GM19397 (cell line): ENCODE data around the gene DRAM1.
"Not testable (repeated sequence)": the region's sequence is repeated elsewhere in the genome, so short reads cannot be mapped to it uniquely, and the experiment has no call there.

ENCODE experiments used
- ATAC-seq: cut with Tn5 transposase; IDR thresholded peaks from one replicate; pipeline ENCODE4 v1.9.1; 2021; ENCODE audit warnings: mild to moderate bottlenecking, moderate library complexity; ENCODE audit not compliant: unreplicated experiment

The DRAM1 gene

DNA sequence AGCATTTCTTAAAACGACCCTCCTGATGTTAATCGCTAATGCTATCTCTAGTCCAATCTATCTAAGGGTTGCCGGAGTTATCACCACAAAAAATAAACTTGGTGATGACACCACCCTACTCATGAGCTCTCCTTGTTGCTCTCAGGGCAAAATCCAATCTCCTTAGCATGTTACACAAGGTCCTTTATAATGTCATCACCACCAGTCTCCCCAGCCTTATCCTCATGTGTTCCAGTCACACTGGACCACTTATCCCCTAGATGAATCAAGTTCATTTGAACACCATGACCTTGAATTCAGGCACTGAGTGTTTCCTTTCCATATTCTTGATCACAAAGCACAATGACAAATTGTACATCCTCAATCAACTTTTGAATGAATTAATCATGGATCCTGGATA, 19.0 kb upstream of the DRAM1 start:
- ATAC-seq, result no peak

DNA sequence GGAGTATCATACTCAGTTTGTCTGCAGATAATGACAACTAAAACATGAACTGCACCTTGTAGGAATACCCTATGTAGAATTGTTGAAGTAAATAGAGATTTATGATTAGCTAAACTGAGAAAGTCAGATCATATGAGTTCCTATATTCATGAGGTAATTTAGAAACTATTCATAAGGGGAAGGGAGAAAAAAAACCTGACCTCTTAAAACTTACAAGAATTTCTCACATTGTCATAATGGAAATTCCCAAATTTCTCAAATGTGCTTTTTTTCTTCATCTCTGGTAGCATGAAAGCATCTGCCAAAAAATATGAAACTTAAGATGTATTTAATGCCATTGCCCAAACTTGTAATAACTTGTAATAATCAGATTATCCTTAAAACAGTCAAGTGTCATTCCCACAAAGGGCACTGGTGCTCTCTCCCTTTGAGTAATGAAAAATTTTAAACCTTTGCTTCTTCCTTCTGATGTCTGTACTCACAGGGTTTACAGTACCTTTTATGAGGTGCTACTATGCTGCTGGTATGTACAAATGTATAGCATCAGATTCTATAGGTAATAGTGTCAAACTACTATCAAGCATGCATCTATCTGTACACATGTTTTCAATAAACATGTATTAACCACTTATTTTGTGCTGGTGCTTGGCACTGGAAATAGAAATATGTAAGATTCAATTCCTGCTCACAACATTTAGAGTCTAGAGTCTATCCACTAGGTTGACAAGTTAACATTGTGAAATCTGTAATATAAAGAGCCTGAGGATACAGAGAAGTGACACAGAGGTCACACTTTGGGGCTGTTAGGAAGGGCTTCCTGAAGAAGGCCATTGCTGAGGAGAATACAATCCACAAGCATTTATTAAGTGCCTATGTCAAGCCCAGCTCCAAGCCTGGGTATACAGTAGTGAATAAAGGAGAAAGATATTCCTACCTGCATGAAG, 17.4 kb upstream of the DRAM1 start:
- no peak for ATAC-seq

DNA sequence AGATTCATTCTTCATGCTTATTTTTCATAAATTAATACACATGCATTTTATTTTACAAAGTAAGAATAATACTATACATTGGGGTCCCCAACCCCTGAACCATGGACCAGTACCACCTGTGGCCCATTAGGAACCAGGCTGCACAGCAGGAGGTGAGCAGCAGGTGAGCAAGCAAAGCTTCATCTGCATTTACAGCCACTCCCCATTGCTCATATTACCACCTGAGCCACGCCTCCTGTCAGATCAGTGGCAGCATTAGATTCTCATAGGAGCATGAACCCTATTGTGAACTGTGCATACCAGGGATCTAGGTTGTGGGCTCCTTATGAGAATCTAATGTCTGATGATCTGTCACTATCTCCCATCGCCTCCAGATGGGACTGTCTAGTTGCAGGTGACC, 15.7 kb upstream of the DRAM1 start:
- ATAC-seq, result not testable (repeated sequence)

DNA sequence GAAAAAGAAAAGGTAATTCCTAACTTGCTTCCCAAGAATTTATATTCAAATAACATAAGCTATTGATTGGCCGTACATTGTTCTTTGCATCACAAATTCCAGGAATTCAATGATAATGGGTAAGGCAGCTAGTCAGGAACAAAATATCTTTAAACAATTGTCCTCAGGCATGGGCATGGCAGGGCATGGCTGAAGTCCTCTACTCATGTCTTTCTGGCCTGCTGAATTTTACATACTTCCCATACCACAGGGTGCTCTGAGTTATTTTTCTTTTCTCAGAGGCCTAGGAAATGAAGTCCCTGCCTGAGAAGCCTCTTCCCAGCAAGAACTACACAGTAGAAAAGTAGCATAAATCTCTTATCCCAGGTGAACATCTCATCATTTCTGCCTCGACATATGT, 15.1 kb upstream of the DRAM1 start:
- ATAC-seq, result no peak

DNA sequence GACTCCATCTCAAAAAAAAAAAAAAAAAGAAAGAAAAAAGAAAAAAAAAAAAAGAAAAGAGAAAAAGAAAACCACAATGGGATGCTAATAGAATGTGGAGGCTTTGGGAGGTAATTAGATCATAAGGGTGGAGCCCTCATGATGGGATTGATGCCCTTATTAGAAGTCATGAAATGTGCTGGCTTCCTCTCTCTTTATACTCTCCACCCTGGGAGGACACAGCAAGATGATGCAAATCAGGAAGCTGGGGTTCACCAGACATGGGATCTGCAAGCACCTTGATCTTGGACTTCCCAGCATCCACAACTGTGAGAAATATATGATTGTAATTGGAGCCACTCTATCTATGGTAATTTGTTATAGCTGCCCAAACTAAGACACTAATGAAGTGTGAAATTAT, 13.4 kb upstream of the DRAM1 start:
- no peak for ATAC-seq

DNA sequence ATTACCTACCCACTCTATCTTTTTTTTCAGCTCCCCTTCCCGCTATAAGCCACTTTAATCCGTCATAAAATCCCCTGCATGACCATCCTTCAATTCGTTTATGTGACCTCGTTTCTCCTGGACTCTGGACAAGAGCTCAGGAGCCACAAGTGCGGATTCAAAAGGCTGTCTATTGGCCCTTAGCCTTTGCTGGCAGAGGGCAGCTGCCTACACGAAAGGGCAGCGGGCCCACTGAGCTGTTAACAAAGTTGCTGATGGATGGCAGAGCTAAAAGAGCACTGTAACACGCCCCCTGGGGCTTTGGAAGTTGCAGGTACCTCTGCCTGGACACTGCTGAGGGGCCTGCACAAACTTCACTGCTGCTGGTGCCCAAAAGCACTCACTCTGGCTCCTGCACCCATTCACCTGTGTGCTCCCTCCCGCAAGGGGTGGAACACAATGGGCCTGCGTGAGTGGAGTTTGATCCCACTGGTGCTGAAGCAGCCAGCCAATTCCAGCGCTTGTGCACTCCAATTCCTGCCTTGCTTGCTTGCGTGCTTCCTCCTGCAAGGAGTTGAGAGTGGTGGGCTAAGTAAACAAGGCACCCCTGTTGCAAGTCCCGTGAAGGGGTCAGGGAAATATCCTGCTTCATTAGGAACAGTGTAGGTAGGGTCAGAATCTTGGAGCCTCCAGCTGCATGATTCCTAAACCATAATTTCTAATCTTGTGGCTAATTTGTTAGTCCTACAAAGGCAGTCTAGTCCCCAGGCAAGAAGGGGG, 10.6 kb upstream of the DRAM1 start:
- ATAC-seq, result no peak

DNA sequence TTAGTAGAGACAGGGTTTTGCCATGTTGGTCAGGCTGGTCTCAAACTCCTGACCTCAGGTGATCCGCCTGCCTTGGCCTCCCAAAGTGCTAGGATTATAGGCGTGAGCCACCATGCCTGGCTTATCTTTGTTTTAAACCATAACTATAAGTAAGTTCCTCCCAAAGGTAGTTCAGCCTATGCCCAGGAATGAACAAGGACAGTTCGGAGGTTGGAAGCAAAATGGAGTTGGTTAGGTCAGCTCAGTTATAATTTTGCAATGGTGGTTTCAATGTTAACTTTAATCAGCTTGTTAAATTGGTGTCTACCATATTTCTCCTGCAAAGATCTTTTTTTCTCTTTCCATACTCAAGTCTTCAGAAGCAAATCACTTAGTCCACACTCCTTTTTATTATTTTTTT, 9.8 kb upstream of the DRAM1 start:
- ATAC-seq, result not testable (repeated sequence)

DNA sequence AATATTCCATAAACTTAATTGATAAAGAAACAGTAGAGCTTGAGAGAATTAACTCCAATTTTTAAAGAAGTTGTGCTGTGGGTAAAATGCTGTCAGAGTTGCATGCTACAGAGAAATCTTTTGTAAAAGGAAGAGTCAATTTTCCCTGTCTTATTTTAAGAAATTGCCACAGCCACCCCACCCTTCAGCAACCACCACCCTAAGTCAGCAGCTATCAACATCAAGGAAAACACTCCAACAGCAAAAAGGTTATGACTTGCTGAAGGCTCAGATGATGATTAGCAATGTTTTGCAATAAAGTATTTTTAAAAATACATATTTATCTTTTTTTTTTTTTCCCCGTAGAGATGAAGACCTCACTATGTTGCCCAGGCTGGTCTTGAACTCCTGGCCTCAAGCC, 6.5 kb upstream of the DRAM1 start:
- no peak for ATAC-seq

DNA sequence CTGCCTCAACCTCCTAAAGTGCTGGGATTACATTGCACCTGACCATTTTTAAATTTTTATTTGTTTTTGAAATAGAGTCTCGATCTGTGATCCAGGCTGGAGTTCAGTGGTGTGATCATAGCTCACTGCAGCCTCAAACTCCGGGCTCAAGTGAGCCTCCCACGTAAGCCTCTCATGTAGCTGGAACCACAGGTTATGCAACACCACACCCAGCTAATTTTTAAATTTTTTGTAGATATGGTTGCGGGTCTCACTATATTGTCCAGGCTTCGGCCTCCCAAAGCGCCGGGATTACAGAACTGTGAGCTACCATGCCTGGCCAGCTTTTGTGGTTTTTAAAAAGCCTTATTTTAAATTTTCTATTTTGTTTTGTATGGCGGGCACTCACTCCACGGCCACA, 2.2 kb upstream of the DRAM1 start:
- ATAC-seq, result no peak

DNA sequence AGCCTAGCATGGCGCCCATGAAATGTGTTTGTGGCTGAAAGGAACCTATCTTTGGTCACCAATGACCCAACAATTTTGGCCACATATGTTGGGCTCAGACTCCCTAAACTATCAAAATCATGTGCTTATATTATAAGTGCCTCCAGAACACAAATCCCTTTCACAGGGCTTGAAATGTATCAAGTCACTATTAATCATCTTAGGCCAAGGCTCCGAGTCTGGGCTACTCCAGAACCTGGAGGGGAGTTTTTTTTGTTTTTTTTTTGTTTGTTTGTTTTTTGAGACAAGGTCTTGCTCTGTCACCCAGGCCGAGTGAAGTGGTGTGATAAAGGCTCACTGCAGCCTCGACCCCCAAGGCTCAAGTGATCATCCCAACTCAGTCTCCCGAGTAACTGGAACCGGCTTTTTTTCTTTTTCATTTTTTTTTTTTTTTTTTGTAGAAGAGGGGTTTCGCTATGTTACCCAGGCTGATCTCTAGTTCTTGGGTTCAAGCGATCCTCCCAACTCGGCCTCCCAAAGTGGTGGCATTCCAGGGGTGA, 989 bp upstream of the DRAM1 start:
- ATAC-seq, result no peak

DNA sequence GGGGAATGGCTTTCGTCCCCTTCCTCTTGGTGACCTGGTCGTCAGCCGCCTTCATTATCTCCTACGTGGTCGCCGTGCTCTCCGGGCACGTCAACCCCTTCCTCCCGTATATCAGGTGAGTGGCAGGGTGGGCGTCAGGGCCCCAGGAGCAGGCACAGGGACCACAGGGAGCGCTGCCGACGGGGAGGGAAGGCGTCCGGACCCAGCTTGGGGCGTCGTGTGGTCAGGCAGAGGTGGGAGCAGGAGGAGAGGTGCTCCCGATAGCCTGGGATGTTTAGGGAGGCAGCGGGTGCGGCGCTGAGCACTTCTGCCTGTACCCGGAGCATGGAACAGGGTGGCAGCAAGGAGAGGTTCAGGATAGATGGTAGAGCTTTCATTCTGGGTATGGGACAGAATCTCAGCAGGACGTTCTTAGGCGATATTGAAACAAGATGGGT, 444 bp downstream of the DRAM1 start:
- peak; percentile 21 for ATAC-seq

DNA sequence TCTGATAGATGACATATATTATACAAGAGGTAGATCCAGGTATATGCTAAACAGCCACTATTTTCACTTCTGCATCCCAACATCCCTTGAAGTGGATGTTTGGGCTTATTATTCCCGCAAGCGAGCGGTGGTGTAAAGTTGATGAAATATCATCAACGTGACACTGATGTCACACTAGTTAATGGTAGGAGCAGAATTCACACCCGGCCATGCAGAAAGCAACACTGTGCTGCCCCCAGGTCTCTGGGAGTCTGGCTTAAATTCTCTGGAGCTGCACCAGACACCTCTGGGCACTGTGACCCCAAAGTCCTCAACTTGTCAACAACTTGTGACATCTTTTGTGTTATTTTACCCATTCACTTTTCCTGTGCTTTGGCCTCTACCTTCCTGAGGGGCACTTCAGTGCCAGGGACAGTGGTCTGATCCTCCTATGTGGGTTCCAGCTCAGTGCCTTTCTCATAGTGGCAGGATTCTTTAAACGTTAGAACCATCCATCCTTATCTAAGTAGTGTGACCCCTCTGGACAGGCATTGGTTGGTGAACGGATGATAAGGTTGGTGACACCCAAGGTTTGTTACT, 952 bp downstream of the DRAM1 start:
- ATAC-seq, result no peak

DNA sequence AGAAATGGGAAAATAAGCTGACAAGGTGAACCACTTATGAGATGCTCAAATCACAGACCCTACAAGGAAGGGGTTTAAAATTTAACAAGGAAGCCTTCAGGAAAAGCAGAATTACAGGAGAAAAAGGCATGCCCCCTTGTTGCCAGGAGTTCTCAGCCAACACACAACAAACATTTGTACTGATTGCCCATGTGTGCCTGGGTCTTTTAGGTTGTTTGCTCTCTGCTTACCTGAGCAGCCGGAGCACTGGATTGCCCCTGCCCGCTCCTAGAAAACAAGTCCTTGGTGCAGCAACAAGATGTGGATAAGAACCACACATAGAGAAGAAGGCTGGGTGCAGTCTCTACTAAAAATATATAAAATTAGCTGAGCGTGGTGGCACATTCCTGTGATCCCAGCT, 3.4 kb downstream of the DRAM1 start:
- ATAC-seq, result no peak

DNA sequence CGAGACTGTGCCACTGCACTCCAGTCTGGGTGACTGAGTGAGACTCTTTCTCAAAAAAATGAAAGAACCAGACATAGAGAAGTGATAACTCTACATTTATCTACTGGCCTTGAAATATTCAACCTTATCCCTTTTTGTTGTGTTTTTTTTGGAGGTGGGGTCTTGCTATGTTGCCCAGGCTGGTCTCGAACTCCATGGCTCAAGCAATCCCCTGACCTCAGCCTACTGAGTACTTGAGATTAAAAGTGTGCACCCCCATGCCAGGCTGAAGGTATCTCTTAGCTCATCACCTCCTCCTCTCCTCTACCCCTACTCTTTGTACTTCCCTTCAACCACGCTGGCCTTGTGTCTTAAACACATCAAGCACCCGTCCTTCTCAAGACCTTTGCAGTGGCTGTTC, 3.8 kb downstream of the DRAM1 start:
- ATAC-seq, result no peak

DNA sequence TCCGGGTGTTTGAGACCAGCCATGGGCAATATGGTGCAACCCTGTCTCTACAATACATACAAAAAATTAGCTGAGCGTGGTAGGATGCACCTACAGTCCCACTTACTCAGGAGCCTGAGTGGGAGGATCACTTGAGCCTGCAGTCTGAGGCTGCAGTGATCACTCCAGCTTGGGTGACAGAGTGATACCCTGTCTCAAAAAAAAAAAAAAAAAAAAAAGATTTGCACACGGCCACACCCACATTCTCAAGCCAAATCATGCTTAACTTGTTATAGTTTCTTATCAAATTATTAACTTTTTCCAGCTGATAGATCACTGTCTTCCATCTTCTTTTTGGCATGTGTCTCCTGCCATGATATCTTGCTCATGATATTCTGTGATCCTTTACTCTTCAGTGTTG, 6.8 kb downstream of the DRAM1 start:
- no peak for ATAC-seq

DNA sequence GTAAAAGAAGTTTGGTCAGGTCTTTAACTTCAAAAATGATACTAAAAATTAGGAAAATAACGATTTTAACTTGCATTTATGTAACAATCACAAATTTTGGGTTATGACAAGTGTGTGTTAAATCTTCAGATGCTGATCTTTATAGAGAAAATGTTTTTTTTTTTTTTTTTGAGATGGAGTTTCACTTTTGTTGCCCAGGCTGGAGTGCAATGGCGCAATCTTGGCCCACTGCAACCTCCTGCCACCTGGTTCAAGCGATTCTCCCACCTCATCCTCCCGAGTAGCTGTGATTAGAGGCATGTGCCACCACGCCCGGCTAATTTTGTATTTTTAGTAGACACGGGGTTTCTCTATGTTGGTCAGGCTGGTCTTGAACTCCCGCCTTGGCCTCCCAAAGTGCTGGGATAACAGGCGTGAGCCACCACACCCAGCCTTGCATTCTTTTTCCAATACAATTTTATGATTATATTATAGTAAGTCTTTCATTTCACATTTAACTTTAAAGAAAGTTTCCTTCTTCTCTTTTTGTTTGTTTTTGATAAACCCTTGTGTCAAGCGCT, 7.5 kb downstream of the DRAM1 start:
- not testable (repeated sequence) for ATAC-seq

DNA sequence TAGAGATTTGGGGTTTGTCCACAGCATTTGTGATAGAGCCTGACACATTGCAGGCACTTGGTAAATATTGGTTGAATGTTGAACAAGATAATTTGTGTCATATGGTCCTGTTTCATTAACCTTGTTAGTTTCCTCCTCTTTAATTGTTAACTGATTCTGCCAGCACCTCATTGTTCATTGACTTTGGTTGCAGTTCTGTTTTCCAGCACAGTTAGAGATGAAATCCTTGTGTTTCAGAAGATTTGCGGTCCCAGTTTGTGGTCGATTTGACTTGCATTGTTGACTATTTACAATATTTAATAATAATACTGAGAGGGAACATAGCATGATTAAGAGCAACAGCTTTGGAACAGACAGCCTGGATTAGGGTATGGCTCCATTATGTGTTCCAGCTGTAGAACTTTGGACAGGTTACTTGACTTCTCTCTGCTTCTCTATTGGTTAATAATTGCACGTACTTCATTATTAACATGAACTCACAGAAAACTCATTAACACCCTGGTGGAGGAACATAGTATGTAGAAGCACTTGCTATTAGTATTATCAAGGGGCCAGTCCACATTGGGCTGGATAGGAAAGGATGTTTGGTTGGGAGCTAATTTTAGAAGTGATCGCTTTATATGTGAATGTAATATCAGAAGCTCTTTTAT, 8.7 kb downstream of the DRAM1 start:
- peak; percentile 61 for ATAC-seq

DNA sequence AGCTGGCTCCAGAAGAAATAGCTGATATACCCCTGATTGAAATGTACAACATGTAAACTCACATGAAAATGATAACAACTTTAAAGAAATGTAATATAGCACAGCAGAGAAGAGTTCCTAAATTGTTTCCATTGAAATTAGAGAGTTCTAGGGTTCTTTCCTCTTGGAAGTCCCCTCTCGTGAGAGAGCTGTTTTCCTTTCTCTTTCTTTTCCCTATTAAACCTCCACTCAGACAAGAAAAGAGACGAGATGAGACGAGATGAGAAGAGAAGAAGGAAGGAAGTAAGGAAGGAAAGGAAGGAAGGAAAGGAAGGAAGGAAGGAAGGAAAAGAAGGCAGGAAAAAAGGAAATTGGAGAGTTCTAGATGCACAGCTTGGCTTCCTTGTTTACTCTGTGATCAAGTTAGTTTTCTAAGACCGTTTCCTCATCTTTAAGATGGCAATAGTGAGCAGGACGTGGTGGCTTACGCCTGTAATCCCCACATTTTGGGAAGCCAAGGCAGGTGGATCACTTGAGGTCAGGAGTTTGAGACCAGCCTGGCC, 11.9 kb downstream of the DRAM1 start:
- no peak for ATAC-seq

DNA sequence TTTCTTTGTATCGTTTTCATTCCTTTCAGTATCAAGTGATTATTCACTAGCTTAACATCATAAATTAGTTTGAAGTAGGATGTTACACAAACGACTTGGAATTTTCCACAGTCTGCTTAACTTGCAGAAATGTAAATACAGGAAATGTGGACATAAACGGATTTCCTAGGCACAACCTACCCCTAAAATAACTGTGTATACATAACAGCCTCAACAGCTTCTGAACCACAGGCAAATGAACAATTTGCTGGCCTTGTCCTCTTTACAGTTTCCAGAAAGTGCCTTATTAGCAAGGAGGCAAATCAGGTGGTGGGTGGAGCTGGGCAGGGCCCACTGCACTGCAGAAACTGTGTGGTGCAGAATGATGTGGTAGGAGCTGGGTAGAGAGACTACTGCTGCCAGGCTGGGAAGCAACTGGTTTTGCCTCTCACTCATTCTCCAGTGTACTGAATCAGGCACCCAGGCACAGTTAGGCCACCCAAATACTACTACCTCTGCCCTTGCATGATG, 14.1 kb downstream of the DRAM1 start:
- peak; percentile 95 for ATAC-seq

DNA sequence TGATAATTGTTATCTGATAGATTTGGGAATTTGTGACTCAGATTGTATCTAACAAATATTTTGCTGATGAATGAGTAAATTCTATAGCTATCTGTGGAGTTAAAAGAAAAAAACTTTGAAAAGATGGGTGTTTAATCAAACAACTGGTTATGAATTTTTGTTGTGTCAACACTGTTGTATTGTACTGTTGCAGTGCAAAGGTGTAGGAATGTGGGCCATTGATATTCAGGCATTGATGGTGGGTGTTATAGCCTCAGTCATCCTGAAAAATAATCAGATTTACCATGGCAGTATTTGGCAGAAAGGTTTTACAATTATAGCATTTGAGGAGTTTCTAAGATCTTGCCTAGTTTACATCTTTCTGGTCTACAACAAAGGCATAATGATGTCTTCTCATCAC, 15.4 kb downstream of the DRAM1 start:
- ATAC-seq, result no peak
